Panc1 (cell line): Measurements from ENCODE around the gene C1orf74. TPM values are rescaled to one million over a fixed set of nuclear protein-coding genes. Genes with fewer than 3 reads are reported as not detected.

Experiments
- ATAC-seq: fragments of 200-7000 bp; cut with Tn5 transposase; 2 replicates; pipeline ENCODE4 v1.9.1; 2020; ENCODE audit warnings: mild to moderate bottlenecking, moderate library complexity
- BruUV-seq: library from RNA; stranded (reverse); fragments of 400-500 nt; replicated peaks from 2 replicates; lab custom pipeline; 2021; lab: Mats Ljungman, UMichigan
- CTCF ChIA-PET: fragments of 300-600 bp; sonication (Branson Sonifier 250); formaldehyde crosslinking; loops from one replicate; lab custom pipeline; 2022; ENCODE audit warnings: antibody characterized with exemption; lab: Charles Lee
- POLR2A ChIA-PET: fragments of 300-600 bp; sonication (Branson Sonifier 250); formaldehyde crosslinking; loops from one replicate; lab custom pipeline; 2022; ENCODE audit warnings: antibody characterized with exemption; lab: Charles Lee
- DNase-seq: peaks from one replicate; pipeline ENCODE4 v3.0.0-alpha.2; 2010; ENCODE audit warnings: low read depth, low spot score
- H3K27ac ChIP-seq: 2 replicates; pipeline ENCODE4 v1.5.1; 2011; ENCODE audit warnings: mild to moderate bottlenecking, low read length, inconsistent platforms
- H3K27me3 ChIP-seq: fragments of 200-500 bp; sonication (Bioruptor generic); 2 replicates; pipeline ENCODE4 v1.6.0; 2014; ENCODE audit warnings: low read length, inconsistent platforms; ENCODE audit not compliant: control insufficient read depth, insufficient read depth
- H3K36me3 ChIP-seq: fragments of 200-500 bp; sonication (Bioruptor generic); 2 replicates; pipeline ENCODE4 v1.5.1; 2014; ENCODE audit warnings: inconsistent platforms, mild to moderate bottlenecking, low read length, moderate library complexity; ENCODE audit not compliant: control insufficient read depth, insufficient read depth
- H3K4me1 ChIP-seq: 2 replicates; pipeline ENCODE4 v1.5.1; 2011; ENCODE audit warnings: inconsistent platforms, mild to moderate bottlenecking, low read length, moderate library complexity; ENCODE audit not compliant: control insufficient read depth, insufficient read depth
- H3K4me3 ChIP-seq, 2 experiments: 2 replicates each; pipeline ENCODE4 v1.5.1; 2011 to 2012; ENCODE audit warnings: low read depth in 2 of 2, low read length in 2 of 2, mild to moderate bottlenecking in 2 of 2, inconsistent platforms in 1 of 2, moderate library complexity in 1 of 2
- H3K9me3 ChIP-seq: fragments of 200-500 bp; sonication (Bioruptor generic); 2 replicates; pipeline ENCODE4 v1.5.1; 2014; ENCODE audit warnings: low read depth, mild to moderate bottlenecking, inconsistent platforms, low read length, moderate library complexity; ENCODE audit not compliant: control insufficient read depth, insufficient read depth
- POLR2AphosphoS5 ChIP-seq: IDR thresholded peaks from 2 replicates; pipeline ENCODE4 v1.6.1; 2012; ENCODE audit warnings: mild to moderate bottlenecking, low read depth, low read length, moderate library complexity
- REST ChIP-seq, 2 experiments: IDR thresholded peaks; 2 replicates each; pipeline ENCODE4 v1.6.1; 2011 to 2012; ENCODE audit warnings: low read depth in 2 of 2, control low read depth in 1 of 2, low read length in 1 of 2, mild to moderate bottlenecking in 1 of 2, moderate library complexity in 1 of 2; ENCODE audit not compliant: insufficient read depth in 1 of 2
- SIN3A ChIP-seq: IDR thresholded peaks from 2 replicates; pipeline ENCODE4 v1.6.1; 2012; ENCODE audit warnings: low read depth, mild to moderate bottlenecking, low read length, moderate library complexity, borderline replicate concordance; ENCODE audit not compliant: insufficient read depth
- TCF7L2 ChIP-seq: IDR thresholded peaks from 2 replicates; pipeline ENCODE4 v1.6.1; 2011; ENCODE audit warnings: mild to moderate bottlenecking, low read depth, low read length, inconsistent platforms
- in situ Hi-C: cut with HindIII; loops from 2 replicates; pipeline ENCODE4 v1.10.0; 2016; ENCODE audit warnings: low sequenced_read_pairs, low pct_unique_long_range_greater_than_20kb
- intact Hi-C: fragments of 100-400 bp; cut with micrococcal nuclease; formaldehyde crosslinking; loops from one replicate; pipeline ENCODE4 v1.10.0; 2022; ENCODE audit not compliant: unreplicated experiment
- total RNA-seq: library from RNA; stranded (reverse); gene quantifications from one replicate; pipeline ENCODE4 v1.2.1, GENCODE V29; 2021; ENCODE audit not compliant: unreplicated experiment
- TF ChIP-seq, protein P1 (sequence below): fragments of 450-650 bp; IDR thresholded peaks from 2 replicates; pipeline ENCODE4 v1.5.1; 2017; ENCODE audit warnings: mild to moderate bottlenecking

Gene C1orf74
- total RNA-seq, 1 experiment from 2014 or later, result 1.7 TPM

- in situ Hi-C loops, result no loop called here
- intact Hi-C loops, result no loop called here
- ATAC-seq (no peak), DNase-seq (no peak)
- CTCF ChIA-PET, result no interaction called here
- BruUV-seq, result no TSS peak
- Histone ChIP-seq H3K36me3 (no peaks in the 10 kb centered on the region), H3K9me3 (no peaks in the 10 kb centered on the region), H3K4me3 (no peak overlapping the region), H3K4me1 (no peaks in the 10 kb centered on the region), H3K27me3 (peaks cover 4% of the 10 kb centered on the region; the same call in 1 of the 2 replicates), H3K27ac (no peak overlapping the region)
- POLR2A ChIA-PET, result no interaction called here
- no peak for TF ChIP-seq REST (IDR thresholded peaks at IDR 0.05; ENCODE audit: insufficient read depth in 1 of 2, low read depth in 2 of 2, low read length in 1 of 2)
- TF ChIP-seq, protein P1, sequence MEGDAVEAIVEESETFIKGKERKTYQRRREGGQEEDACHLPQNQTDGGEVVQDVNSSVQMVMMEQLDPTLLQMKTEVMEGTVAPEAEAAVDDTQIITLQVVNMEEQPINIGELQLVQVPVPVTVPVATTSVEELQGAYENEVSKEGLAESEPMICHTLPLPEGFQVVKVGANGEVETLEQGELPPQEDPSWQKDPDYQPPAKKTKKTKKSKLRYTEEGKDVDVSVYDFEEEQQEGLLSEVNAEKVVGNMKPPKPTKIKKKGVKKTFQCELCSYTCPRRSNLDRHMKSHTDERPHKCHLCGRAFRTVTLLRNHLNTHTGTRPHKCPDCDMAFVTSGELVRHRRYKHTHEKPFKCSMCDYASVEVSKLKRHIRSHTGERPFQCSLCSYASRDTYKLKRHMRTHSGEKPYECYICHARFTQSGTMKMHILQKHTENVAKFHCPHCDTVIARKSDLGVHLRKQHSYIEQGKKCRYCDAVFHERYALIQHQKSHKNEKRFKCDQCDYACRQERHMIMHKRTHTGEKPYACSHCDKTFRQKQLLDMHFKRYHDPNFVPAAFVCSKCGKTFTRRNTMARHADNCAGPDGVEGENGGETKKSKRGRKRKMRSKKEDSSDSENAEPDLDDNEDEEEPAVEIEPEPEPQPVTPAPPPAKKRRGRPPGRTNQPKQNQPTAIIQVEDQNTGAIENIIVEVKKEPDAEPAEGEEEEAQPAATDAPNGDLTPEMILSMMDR, result no peak
- TF ChIP-seq POLR2AphosphoS5, result no peak
- no peak for TF ChIP-seq SIN3A
- TF ChIP-seq TCF7L2, result no peak
Observed at GRCh38 chr1:209743145-209743482, 41.2 kb downstream of the C1orf74 start.

DNA sequence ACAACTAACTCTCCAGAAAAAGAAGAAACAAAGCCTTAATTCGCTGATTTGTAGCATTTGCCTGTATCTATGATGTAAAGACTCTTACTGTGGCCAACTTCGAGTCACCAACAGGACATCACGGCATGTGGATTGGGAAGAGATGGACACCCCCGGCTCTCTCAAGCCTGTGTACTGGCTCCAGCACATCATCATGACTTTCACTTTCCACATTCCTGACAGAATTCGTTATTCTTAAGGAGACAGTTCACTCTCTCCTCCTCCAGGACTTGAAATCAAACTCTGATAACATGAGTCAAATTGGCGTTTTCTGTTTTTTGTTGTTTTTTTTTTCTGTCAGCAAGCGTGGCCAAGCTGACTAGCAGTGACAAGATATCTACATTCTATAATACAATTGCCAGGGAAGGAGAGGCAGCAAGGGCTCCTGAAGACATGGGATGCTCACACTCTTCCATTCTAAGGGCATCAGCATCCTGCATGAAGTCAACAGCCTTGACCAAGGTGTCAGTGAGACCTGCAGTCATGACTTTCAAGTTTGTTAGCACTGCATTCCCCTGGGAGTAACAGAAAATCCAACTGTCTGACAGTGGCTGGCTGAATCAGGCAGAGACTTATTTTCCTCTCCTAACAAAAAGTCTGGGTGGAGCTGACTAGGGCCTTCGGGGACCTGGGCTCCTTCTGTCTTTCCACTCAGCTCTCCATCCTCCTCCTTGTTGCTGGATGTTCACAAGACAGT, 41.8 kb downstream of the C1orf74 start:
- Histone ChIP-seq H3K36me3 (no peaks in the 10 kb centered on the region), H3K4me3 (no peak overlapping the region), H3K4me1 (no peaks in the 10 kb centered on the region), H3K27me3 (peaks cover 4% of the 10 kb centered on the region; the same call in 1 of the 2 replicates), H3K27ac (no peak overlapping the region), H3K9me3 (no peaks in the 10 kb centered on the region)
- CTCF ChIA-PET, result no interaction called here
- no TSS peak for BruUV-seq
- DNase-seq (no peak), ATAC-seq (no peak)
- in situ Hi-C loops (no loop called here), intact Hi-C loops (no loop called here)
- TF ChIP-seq POLR2AphosphoS5 (no peak), TCF7L2 (no peak), SIN3A (no peak), REST (IDR thresholded peaks at IDR 0.05; ENCODE audit: insufficient read depth in 1 of 2, low read depth in 2 of 2, low read length in 1 of 2) (no peak)
- TF ChIP-seq, protein P1, result no peak
- POLR2A ChIA-PET, result no interaction called here
